HCEC 1CT (cell line): ENCODE measurements around the gene IRF6.
"Not testable (repeated sequence)": the region's sequence is repeated elsewhere in the genome, so short reads cannot be mapped to it uniquely, and the experiment has no call there.

Experiments
- DNase-seq: peaks from one replicate; pipeline ENCODE4 v3.0.0-alpha.2; 2017

The IRF6 gene

DNA sequence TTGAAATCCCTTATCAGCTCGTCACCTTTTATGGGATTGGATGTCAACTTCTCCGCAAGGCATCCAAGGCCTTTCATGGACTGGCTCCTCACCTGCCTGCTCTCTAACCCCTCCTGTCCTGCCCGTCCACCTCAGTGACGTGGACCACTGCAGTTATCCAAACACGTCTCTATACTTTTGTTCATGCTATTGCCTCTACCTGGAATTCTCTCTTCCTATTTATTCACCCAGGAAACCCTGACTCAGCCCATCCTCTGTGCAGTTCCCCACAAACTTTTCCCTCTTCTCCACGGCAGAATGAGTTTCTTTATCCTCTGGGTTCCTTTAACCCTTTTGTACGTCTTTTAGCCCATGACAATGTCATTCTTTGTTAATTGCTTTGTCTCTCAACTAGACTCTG, 16.8 kb upstream of the IRF6 start:
- DNase-seq: no peak

DNA sequence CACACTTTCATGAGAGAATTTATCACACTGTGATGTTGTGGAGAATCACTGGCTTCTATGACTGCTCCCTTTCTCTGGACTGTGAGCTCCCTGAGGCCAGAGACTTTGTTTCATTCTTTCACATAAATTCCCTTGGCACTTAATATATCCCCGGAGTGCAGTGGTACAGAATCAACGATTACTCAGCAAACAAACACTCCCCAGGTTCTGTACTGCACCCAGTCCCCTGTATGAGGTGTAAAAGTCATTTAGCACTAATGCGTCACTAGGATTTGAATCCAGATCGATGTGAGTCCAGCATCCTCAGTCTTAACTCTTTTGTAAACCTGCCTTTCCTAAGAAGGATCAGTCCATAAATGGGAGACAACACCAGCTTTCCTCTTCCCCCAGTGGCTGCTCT, 15.0 kb upstream of the IRF6 start:
- no peak for DNase-seq

DNA sequence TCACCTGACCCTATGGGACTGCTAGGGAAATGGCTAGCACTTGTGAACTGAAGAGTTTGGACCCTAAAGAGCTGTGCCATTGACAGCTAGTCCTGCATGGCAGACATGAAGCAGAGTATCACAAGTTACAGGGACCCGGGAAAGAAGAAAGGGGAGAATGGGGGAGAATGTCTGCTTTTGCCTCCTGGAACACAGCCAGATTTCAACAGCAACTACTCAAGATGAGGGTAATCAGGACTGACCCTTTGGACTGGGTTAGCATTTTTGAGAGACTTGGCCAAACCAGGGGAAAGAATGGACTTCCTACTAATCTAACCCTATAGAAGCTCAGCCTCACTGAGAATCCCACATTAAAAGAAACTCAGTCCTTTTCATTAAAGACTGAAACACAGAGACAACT, 13.1 kb upstream of the IRF6 start:
- DNase-seq: no peak

DNA sequence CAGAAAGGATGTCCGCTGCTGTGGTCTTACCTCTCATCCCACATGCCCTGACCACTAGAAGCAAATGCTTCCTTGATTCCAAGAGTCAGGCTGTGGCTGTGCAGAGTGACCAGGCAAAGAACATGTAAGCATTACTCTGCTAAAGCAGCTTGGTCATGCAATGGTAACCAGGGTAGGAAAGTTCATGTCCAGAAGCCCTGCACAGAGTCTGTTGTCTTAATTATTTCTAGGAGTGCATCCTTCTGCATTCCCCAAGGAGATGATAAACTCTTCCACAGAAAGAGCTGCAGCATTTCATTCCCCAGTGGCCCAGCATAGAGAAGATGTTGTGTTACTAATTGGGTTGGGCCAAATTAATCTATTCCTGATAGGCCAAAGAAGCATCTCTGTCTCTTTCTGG, 11.7 kb upstream of the IRF6 start:
- DNase-seq: no peak

DNA sequence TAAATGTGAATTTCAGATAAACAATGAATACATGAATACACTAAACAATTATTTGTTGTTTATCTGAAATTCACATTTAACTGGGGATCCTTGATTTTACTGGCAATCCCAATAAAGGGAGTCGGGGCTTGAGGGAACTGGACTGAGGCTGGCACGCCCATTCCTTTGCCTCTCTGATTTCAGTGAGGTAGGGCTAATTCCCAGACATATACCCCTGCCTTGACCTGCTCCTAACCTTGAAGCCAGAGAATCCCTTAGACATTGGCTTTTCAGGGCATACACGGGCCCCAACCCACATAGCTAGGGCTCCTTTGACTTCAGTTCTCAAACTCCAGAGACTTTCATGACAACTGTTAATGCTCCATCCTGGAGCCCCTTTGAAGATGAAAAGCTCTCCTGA, 11.0 kb upstream of the IRF6 start:
- DNase-seq: no peak

DNA sequence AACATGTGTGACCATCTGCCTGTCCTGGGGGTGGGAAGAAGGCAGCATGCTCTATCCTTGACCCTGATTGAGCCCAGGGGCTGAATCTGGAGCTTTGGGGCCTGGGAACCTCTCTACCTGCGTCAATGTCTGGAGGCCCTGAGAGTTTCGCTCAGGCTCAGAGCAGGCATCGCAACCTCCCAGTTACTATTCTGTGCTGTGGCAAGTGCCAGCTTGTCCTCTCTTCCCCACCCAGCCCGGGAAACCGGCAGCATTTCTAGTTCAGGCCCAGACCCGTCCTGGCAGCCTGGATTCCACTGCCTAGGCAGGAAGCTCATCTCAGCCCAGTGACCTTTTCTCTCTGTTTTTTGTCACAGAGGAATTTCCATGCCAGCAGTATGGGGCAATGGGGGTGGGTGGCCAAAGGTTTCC, 10.0 kb upstream of the IRF6 start:
- DNase-seq: no peak

DNA sequence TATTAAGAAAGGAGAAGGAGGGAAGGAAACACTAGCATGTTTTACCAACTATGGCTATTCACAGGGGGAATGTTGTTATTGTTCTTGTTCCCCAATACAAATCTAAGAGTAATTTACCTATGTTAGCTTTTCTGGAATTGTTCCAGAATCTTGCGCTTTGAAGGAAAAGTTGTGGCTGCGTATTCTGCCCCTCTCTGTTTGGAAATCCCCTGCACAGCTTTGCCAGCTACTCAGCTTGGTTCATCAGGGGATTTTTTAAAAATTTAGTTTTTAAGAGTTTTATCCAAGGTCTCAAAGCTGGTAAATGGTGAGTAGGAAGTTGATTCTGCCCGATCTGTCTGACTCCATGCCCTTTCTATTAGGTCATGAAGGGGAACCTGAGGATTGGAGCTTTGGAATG, 9.5 kb upstream of the IRF6 start:
- no peak for DNase-seq

DNA sequence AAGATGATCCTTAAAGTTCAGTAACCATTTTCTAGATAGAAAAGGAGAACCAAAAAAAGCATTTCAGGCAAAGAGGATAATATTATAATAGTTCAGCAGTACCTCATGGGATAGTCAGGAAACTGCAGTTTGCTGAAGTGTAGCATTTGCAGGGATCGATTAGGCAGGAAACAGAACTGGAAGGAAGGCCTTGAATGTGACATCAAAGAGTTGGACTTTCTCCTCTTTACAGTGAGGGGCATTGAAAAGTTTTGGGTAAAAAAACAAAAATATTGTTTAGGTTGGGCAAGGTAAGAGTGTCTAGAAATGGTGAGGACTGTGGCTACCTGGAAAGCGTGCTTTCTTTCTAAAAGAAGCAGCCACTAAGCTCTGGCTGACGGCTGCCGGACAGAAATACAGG, 8.0 kb upstream of the IRF6 start:
- no peak for DNase-seq

DNA sequence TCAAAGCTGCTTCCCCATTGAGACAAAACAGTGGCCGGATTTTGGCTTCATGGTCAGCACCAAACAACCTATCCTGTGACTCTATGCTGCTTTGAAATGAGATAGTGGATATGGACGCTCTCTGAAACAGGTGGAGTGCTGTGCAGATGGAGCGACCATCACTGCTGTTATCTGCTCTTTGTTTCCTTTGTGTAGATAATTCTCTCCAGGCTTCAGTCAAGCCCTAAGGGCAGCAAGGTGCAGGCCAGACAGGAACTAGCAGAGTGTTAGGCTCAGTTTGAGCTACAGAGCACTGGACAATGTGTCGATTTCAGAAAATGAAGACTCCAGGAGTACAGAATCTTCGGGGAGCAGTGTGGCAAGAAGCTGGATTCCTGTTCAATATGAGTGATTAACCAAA, 4.8 kb upstream of the IRF6 start:
- DNase-seq: no peak

DNA sequence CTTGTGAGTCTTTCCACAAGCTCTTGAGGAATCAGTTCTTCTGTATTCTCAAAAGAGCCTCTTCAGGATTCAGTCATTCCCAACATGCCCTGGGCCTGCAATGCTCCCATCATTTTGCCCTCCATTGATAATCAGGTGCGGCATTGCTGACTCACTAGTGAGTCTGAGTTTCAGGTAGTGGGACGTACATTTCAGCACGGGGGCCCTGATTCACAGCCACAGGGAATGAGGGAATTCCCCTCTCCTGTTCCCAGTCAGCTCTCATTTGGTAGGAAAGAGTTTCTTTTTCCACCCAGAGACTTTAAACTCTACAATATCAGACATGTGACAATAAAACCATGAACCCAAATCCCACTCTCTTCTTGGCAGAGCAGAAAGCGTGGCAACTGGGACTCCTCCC, 3.7 kb upstream of the IRF6 start:
- DNase-seq: no peak

DNA sequence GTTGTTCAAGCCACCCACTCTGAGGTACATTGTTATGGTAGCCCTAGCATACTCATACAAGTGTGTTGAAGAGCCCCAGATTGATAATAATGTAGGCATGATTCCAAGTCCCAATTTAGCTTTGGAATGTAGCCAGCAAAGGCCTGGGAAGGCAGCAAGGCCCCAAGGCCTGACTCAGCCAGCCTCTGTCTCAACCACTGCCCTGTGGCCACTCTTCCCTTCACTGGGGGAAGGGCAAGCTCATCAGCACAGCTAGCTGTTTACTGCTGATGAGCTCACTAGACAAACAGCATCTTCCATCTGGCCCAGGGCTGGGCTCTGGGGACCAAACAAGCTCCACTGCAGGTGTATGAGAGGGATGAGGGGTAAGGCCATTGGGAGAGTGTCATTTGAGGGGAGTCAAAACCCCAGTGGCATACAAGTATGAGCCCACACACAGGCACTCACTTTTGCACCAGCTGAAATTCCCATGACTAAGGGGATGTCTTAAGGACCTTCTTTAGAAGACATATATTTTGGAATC, 2.2 kb upstream of the IRF6 start:
- peak; percentile 95 for DNase-seq

DNA sequence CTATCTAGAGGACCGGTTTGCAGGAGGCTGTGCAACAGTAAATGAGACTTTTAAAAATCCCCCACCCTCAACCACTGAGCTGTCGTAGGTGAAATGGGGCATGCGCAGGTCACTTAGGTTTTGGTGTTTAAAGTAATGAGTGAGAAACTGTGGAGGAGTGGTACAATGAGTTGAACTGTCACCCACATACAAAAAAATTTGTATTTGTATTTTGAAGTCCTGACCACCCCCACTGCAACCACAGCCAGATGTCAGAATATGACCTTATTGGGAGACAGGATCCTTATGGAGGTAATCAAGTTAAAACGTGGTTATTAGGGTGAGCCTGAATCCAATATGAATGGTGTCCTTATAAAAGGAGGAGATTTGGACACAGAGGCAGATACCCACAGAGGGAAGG, 1.6 kb upstream of the IRF6 start:
- DNase-seq: no peak

DNA sequence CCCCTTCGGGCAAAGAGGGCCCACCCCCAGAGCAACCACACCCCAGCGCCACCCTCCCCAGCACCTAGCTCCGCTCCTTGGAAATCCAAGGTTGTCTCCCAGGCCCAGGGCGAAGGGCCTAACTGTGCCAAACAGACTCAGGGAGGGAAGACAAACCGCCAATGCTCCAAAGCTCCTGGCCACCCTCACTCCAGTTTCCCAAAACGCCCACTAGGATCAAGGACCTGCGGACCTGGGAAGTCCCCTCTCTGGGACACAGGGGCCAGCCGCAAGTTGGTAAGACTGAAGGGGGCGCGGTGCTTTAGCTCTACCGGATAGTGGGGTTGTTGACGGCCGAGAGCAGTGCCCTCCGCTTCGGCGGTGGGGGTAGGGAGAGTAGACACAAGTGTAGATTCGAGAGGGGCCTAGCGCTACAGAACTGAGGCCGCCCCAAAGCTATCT, 581 bp downstream of the IRF6 start:
- no peak for DNase-seq

DNA sequence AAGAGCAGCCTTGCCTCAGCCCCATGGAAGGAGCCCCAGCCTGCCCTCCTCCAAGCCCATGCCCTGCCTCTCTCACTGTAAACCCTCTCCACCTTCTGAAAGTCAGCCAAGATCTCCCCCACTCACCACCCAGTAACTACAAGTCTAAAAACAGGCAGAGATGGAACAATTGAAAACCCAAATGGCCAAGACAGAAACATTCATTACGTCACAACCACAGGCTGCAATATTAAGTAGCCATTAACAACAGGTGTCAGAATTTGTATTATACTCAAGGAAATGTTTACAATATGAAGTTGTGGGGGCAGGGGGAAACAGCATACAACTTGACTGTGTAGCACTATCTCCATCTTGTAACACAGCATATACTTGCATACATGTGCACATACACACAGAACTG, 2.4 kb downstream of the IRF6 start:
- DNase-seq: no peak

DNA sequence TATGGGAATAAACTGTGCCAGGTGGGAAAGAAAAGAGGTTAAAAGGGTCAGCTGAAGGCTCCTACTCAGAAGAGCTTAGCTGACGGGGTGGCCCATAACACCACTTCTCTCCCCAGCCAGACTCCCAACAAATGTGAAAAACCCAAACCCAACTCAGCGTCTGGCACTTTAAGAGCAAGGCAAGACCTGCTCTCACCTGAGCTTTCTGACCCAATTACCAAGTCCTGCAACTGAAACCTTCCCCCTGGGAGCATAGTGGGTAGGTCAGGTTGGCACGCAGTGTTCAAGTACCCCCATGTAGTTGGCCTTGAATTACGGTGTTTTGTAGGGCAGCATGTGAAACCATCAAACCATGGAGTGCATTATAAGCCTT, 3.2 kb downstream of the IRF6 start:
- DNase-seq: no peak

DNA sequence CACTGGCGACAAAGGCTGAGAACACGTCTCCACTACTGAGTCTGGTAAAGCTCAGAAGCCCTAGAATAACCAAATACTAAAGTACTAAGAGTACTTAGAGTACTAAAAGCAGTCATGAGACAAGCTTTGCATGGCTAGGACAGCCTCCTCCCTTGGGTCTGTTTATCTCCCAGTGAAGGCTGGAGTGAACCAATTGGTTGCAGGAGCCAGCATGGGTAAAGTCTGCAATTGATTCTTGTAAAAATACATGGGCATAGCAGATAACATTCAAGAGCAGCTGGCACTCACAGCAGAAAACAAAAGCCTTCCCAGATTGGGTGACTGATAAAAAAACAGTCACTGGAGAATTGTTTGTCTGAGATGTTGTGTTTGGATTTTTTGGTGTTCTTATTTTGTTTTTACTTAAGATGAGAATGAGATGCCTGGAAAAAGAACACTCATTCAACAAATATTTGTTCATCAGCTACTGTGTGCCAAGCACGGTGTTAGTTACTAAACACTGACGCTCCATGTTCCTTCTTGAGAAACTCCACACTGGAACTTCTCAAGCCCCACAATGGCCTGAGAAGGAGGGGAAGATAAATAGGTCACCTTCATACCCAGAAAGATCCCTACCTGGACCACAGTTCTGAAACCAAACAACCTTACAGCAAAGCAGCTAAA, 3.7 kb downstream of the IRF6 start:
- DNase-seq: no peak

DNA sequence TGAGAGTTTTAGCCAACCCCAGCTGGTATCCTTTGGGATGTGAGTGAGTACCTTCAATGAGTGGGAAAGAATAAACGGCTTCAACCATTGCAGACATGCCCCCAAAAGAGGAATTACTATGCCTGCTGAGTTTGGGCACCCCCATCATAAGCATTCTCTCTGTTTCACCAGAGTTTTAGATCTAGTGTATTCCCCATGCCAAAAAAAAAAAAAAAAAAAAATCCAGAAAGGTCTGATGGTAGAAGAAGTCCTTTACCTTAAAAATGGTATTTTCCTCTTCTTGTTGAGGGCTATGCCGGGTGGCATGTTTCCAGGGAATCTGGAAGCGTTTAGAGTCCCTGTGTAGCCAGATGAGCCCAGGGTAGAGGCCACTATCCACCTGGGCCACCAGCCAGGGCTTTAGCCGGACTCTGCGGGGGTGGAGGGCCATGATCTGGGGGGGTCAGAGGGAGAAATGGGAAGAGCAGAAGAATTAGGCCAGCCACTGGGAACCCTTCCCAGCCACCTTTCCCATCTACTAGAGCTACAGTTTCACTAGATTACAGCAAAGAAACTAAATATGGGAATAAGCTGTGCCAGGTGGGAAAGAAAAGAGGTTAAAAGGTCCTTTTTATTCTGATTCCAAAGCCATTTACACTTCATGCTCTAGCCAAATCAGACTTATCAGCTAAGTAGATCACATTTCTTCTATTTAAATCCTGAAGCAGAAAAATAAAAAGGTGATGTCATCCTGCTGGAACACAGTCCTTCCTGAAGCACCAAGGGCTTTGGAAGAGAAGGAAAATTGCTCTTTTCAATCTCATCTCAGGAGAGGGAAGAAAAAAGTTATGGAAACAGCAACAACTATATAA, 4.7 kb downstream of the IRF6 start:
- no peak for DNase-seq

DNA sequence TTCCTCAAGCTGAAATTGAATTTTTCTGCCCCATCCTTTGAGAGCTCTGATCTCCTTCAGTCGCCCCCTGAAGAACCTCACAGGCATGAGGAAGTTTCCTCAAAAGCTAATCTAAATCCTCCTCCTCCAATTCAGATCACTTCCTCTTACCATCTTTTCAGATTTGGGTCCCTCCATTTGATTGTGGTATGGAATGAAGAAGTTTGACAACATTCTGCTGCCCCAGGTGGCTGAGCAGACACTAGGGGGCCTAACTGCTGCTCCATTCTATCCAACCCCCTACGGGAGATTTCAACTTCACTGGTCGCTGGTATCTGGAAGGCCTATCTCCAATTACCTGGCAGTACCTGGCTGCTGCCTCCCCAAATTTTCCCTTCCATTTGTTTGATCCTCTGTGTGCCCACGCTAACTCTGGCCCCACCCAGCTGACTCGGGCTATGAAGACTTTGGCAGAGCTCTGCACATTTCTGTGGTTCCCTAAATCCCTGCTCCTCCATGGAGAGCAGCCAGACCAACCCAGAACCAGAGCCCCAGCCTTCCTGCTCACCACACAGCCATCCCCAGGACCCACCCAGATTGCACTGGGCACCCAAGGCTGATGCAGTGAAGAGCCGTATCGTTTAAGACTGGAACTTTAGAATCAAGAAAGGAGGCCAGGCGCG, 7.8 kb downstream of the IRF6 start:
- DNase-seq: no peak

DNA sequence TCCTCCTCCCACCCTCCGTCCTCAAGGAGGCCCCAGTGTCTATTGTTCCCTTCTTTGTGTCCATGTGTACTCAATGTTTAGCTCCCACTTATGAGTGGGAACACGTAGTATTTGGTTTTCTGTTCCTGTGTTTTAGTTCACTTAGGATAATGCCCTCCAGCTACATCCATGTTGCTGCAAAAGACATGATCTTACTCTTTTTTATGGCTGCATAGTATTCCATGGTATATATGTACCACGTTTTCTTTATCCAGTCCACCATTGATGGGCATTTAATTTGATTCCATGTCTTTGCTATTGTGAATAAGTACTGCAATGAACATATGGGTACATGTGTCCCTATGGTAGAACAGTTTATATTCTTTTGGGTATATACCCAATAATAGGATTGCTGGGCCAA, 12.2 kb downstream of the IRF6 start:
- DNase-seq: not testable (repeated sequence)

DNA sequence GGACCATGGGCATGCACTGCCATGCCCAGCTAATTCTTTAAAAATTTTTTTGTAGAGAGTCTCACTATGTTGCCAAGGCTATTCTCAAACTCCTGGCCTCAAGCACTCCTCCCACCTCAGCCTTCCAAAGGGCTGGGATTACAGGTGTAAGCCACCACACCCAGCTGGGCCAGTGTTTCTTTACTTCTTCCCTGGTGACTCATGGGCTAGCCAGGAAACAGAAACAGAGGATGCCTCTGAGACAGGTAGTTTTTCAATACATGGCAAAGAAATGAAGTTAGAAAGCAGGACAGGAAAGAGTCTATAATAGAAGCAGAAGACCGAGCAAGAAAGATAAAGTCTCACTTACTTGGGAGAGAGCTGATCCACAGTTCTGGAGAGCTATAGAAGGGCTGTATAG, 14.0 kb downstream of the IRF6 start:
- no peak for DNase-seq

DNA sequence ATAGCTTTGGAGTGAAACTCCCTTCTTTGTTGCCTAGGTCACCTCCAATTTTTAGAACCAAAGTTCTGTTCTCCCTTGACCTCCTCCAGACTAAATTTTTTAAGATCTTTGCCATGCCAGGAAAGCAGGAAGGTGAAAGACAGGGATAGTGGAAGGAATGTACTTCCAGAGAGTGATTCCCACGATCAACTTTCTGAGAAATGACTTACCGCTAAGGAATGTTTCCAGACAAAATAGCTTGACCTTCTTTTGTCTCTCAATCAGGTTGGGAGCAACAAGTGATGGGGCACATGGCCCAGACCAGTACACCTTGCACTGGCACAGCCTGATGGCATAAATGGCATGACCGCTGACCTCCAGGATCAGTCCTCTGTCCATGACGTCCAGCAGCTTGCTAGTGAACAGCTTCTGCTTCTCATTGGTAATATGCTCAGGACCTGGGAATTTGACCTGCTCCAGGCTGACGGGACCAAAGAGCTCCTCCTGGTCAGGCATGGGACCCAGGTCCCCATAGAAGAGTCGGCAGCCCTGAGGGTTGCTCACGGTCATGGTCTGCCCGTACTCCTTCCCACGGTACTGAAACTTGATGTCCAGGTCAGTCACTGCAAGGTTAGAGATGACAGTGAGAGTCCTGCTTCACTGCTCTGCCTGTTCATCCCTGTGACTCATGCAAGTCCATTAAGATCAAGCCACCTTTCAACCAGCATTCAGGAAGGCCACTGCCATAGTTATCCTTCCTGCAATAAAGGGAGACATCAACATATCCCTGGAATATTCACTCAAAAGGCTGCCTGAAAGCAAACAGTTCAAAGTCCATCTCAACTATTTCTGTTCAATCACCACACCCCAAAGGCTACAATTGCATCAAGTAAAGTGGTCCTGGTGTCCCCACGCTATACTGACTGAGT, 15.4 kb downstream of the IRF6 start:
- peak; percentile 15 for DNase-seq

DNA sequence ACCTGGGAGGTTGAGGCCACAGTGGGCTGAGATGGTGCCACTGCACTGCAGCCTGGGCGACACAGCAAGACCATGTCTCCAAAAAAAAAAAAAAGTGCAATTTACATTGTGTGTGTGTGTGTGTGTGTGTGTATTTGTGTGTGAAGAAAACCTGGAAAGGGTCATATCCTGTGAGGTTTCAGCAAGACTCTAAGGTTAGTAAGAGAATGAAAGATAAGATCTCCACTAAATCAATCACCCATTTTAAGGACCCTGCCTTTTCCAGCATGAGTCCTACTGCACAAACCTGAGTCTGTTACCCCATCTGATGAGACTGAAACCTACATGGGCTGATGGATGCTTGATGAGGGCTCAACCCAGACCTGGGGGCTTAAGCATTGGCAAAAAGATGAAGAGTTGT, 16.7 kb downstream of the IRF6 start:
- DNase-seq: no peak

DNA sequence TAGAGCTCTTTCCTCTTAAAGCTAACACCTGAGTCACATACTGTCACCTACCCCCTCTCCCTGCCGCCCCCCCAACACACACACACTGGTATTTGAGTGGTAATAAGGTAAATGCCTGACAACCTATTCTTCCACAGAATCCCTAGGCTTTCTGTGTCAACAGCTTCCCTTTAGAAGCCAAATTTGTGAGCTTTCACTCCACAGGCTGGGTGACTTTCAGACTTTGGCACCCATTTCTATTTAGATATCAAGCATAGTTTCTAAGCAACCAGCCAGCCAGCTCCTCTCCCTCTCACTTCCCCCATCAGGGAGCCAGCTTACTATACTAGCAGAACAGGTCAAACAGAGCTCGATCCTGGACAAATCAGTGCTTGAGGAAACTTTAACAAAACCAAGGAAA, 18.4 kb downstream of the IRF6 start:
- DNase-seq: no peak
